HCT116 (cell line): ENCODE results near the gene ZBTB2. TPM values are rescaled to one million over a fixed set of nuclear protein-coding genes. Genes with fewer than 3 reads are reported as not detected.

Source experiments
- ATAC-seq: fragments of 200-7000 bp; cut with Tn5 transposase; 2 replicates; pipeline ENCODE4 v1.9.1; 2020; ENCODE audit warnings: mild to moderate bottlenecking, moderate library complexity
- BruUV-seq: library from RNA; stranded (reverse); fragments of 400-500 nt; replicated peaks from 2 replicates; lab custom pipeline; 2021; lab: Mats Ljungman, UMichigan
- CTCF ChIA-PET: fragments of 300-600 bp; sonication (Branson Sonifier 250); formaldehyde crosslinking; loops from one replicate; lab custom pipeline; 2021; ENCODE audit warnings: antibody characterized with exemption; lab: Charles Lee
- POLR2A ChIA-PET: fragments of 300-600, 350-600 bp; sonication (Branson Sonifier 250); formaldehyde crosslinking; loops from one replicate; lab custom pipeline; 2021; ENCODE audit warnings: antibody characterized with exemption; lab: Charles Lee
- RAD21 ChIA-PET, 2 experiments: fragments of 300-600 bp; sonication (Branson Sonifier 250); formaldehyde crosslinking; loops; one replicate each; lab custom pipeline; 2023; ENCODE audit warnings: low total read pairs in 2 of 2; ENCODE audit not compliant: uncharacterized antibody in 2 of 2, unreplicated experiment in 2 of 2, low non-redundant PET in 1 of 2; lab: Charles Lee
- DNase-seq: peaks from one replicate; pipeline ENCODE4 v3.0.0-alpha.2; 2010; ENCODE audit warnings: low read depth, low spot score
- H2AFZ ChIP-seq: fragments of 200-600 bp; shearing (Covaris generic), sonication (generic); 2 replicates; pipeline ENCODE4 v1.6.1; 2017; ENCODE audit warnings: low read depth, mixed run types, mixed read lengths, antibody characterized with exemption, low read length; ENCODE audit not compliant: poor library complexity, severe bottlenecking
- H3K27ac ChIP-seq: 2 replicates; pipeline ENCODE4 v1.5.1; 2012; ENCODE audit warnings: low read depth, low read length
- H3K27me3 ChIP-seq: fragments of 200-600 bp; sonication (generic); 2 replicates; pipeline ENCODE4 v1.6.1; 2016; ENCODE audit warnings: mixed run types, low read length, mixed read lengths; ENCODE audit not compliant: insufficient read depth
- H3K36me3 ChIP-seq, 2 experiments: fragments of 200-500 bp in 1 of 2; fragments of 200-600 bp in 1 of 2; sonication (Bioruptor generic) in 1 of 2; sonication (generic) in 1 of 2; 2 replicates each; pipeline versions ENCODE4 v1.5.1 to v1.6.1; 2014 to 2016; ENCODE audit warnings: low read length in 2 of 2, inconsistent platforms in 1 of 2, mixed read lengths in 1 of 2, mixed run types in 1 of 2; ENCODE audit not compliant: insufficient read depth in 2 of 2, control insufficient read depth in 1 of 2
- H3K4me1 ChIP-seq, 2 experiments: fragments of 200-600 bp in 1 of 2; sonication (generic) in 1 of 2; 2 replicates each; pipeline versions ENCODE4 v1.5.1 to v1.6.1; 2012 to 2017; ENCODE audit warnings: low read length in 2 of 2, inconsistent platforms in 1 of 2, mild to moderate bottlenecking in 1 of 2, mixed read lengths in 1 of 2, mixed run types in 1 of 2, moderate library complexity in 1 of 2; ENCODE audit not compliant: insufficient read depth in 2 of 2, control insufficient read depth in 1 of 2
- H3K4me2 ChIP-seq: fragments of 200-600 bp; sonication (generic); 2 replicates; pipeline ENCODE4 v1.6.1; 2017; ENCODE audit warnings: mixed run types, low read length, mixed read lengths
- H3K4me3 ChIP-seq, 2 experiments: fragments of 200-600 bp in 1 of 2; sonication (generic) in 1 of 2; replicated peaks in 1 of 2; 2 replicates each; pipeline ENCODE4 v1.5.1; 2011 to 2016; ENCODE audit warnings: low read length in 2 of 2, control low read depth in 1 of 2, low read depth in 1 of 2, mild to moderate bottlenecking in 1 of 2, mixed read lengths in 1 of 2, mixed run types in 1 of 2
- H3K79me2 ChIP-seq: fragments of 200-600 bp; sonication (generic); 2 replicates; pipeline ENCODE4 v1.6.1; 2017; ENCODE audit warnings: mild to moderate bottlenecking, mixed run types, low read length, moderate library complexity, mixed read lengths; ENCODE audit not compliant: insufficient read depth
- H3K9ac ChIP-seq: fragments of 200-600 bp; sonication (generic); 2 replicates; pipeline ENCODE4 v1.6.1; 2016; ENCODE audit warnings: low read length, mixed read lengths
- H3K9me2 ChIP-seq: fragments of 200-600 bp; sonication (generic), shearing (Covaris generic); 2 replicates; pipeline ENCODE4 v1.6.1; 2017; ENCODE audit warnings: mixed run types, mild to moderate bottlenecking, moderate library complexity; ENCODE audit not compliant: insufficient read depth
- H3K9me3 ChIP-seq, 2 experiments: fragments of 200-500 bp in 1 of 2; fragments of 200-600 bp in 1 of 2; sonication (Bioruptor generic) in 1 of 2; sonication (generic) in 1 of 2; 2 replicates each; pipeline ENCODE4 v1.6.1; 2014 to 2017; ENCODE audit warnings: low read length in 2 of 2, mixed read lengths in 2 of 2, inconsistent platforms in 1 of 2, low read depth in 1 of 2, mild to moderate bottlenecking in 1 of 2, mixed run types in 1 of 2, moderate library complexity in 1 of 2; ENCODE audit not compliant: control insufficient read depth in 1 of 2, insufficient read depth in 1 of 2
- H4K20me1 ChIP-seq: fragments of 200-600 bp; sonication (generic), shearing (Covaris generic); 2 replicates; pipeline ENCODE4 v1.6.1; 2017; ENCODE audit warnings: mixed run types, mild to moderate bottlenecking, moderate library complexity; ENCODE audit not compliant: insufficient read depth
- ATF3 ChIP-seq: IDR thresholded peaks from 2 replicates; pipeline ENCODE4 v1.6.1; 2012
- CBX3 ChIP-seq: IDR thresholded peaks from 2 replicates; pipeline ENCODE4 v1.6.1; 2012; ENCODE audit warnings: low read depth
- CEBPB ChIP-seq: IDR thresholded peaks from 2 replicates; pipeline ENCODE4 v1.6.1; 2012; ENCODE audit warnings: low read depth
- CTCF ChIP-seq, 3 experiments: fragments of 200-600 bp in 1 of 3; sonication (generic) in 1 of 3; IDR thresholded peaks in 2 of 3; conservative IDR thresholded peaks in 1 of 3; 2 replicates each; pipeline ENCODE4 v1.5.1; 2012 to 2017; ENCODE audit warnings: low read depth in 2 of 3, low read length in 2 of 3, antibody characterized with exemption in 1 of 3, borderline replicate concordance in 1 of 3, control low read depth in 1 of 3, mild to moderate bottlenecking in 1 of 3, mixed read lengths in 1 of 3, mixed run types in 1 of 3, moderate library complexity in 1 of 3; ENCODE audit not compliant: insufficient read depth in 1 of 3
- EGR1 ChIP-seq: IDR thresholded peaks from 2 replicates; pipeline ENCODE4 v1.6.1; 2012; ENCODE audit warnings: low read depth
- ELF1 ChIP-seq: IDR thresholded peaks from 2 replicates; pipeline ENCODE4 v1.6.1; 2012; ENCODE audit warnings: low read depth, borderline replicate concordance
- EZH2phosphoT487 ChIP-seq: fragments of 200-600 bp; IDR thresholded peaks from 2 replicates; pipeline ENCODE4 v1.6.1; 2018; ENCODE audit warnings: antibody characterized with exemption, borderline replicate concordance
- FOSL1 ChIP-seq: IDR thresholded peaks from 2 replicates; pipeline ENCODE4 v1.6.1; 2012; ENCODE audit warnings: low read depth
- JUND ChIP-seq: IDR thresholded peaks from 2 replicates; pipeline ENCODE4 v1.6.1; 2012
- MAX ChIP-seq: IDR thresholded peaks from 2 replicates; pipeline ENCODE4 v1.6.1; 2012
- POLR2AphosphoS5 ChIP-seq: IDR thresholded peaks from 2 replicates; pipeline ENCODE4 v1.6.1; 2011; ENCODE audit warnings: mild to moderate bottlenecking, low read depth, low read length, moderate library complexity
- RAD21 ChIP-seq: IDR thresholded peaks from 2 replicates; pipeline ENCODE4 v1.6.1; 2012; ENCODE audit warnings: low read depth, mild to moderate bottlenecking
- REST ChIP-seq: IDR thresholded peaks from 2 replicates; pipeline ENCODE4 v1.6.1; 2012; ENCODE audit warnings: low read depth
- SIN3A ChIP-seq: IDR thresholded peaks from 2 replicates; pipeline ENCODE4 v1.6.1; 2012; ENCODE audit warnings: low read depth
- SP1 ChIP-seq: IDR thresholded peaks from 2 replicates; pipeline ENCODE4 v1.6.1; 2012; ENCODE audit warnings: low read depth
- SRF ChIP-seq: IDR thresholded peaks from 2 replicates; pipeline ENCODE4 v1.6.1; 2012; ENCODE audit warnings: low read depth
- YY1 ChIP-seq: IDR thresholded peaks from 2 replicates; pipeline ENCODE4 v1.6.1; 2011; ENCODE audit warnings: low read length, low read depth, moderate library complexity, mild to moderate bottlenecking; ENCODE audit not compliant: insufficient replicate concordance; ENCODE audit errors: extremely low read depth
- ZBTB33 ChIP-seq: IDR thresholded peaks from 2 replicates; pipeline ENCODE4 v1.6.1; 2011; ENCODE audit warnings: mild to moderate bottlenecking, low read length, moderate library complexity; ENCODE audit not compliant: insufficient replicate concordance; ENCODE audit errors: extremely low read depth
- intact Hi-C: fragments of 100-400 bp; cut with micrococcal nuclease; formaldehyde crosslinking; loops from 2 replicates; pipeline ENCODE4 v1.10.0; 2022
- total RNA-seq: library from RNA; stranded (reverse); gene quantifications from one replicate; pipeline ENCODE4 v1.2.1, GENCODE V29; 2021; ENCODE audit not compliant: unreplicated experiment

ZBTB2 gene
- total RNA-seq, 1 experiment from 2014 or later = 12.5 TPM

- DNase-seq (no peak), ATAC-seq (no peak)
- no TSS peak for BruUV-seq
- Histone ChIP-seq H4K20me1 (no peaks in the 10 kb centered on the region), H3K9me2 (no peaks in the 10 kb centered on the region), H3K27me3 (no peaks in the 10 kb centered on the region), H3K36me3 (peaks cover 5 to 24% of the 10 kb centered on the region in 2 experiments; a peak in 1 of 4 replicates), H3K4me2 (no peak overlapping the region), H3K9me3 (no peaks in the 10 kb centered on the region), H3K27ac (no peak overlapping the region), H3K79me2 (no peaks in the 10 kb centered on the region; the same call in 1 of the 2 replicates), H3K9ac (no peak overlapping the region), H3K4me3 (no peak overlapping the region), H2AFZ (no peak overlapping the region), H3K4me1 (no peaks in the 10 kb centered on the region)
- intact Hi-C loops = no loop called here
- TF ChIP-seq ATF3 = no peak
- no peak for TF ChIP-seq CEBPB
- no peak for TF ChIP-seq POLR2AphosphoS5
- TF ChIP-seq YY1 = no peak
- TF ChIP-seq RAD21 = no peak
- TF ChIP-seq REST = no peak
- no peak for TF ChIP-seq FOSL1
- no peak for TF ChIP-seq EGR1
- no peak for TF ChIP-seq ZBTB33
- no peak for TF ChIP-seq SRF
- TF ChIP-seq SIN3A = no peak
- no peak for TF ChIP-seq MAX
- TF ChIP-seq EZH2phosphoT487 = no peak
- TF ChIP-seq ELF1 = no peak
- TF ChIP-seq SP1 = no peak
- no peak for TF ChIP-seq CBX3
- TF ChIP-seq JUND = no peak
- TF ChIP-seq CTCF (IDR thresholded peaks at IDR 0.05 in 2 of 3, conservative IDR thresholded peaks at IDR 0.05 in 1 of 3; ENCODE audit: borderline replicate concordance in 1 of 3, insufficient read depth in 1 of 3, low read depth in 2 of 3, low read length in 2 of 3) = no peak
- ChIA-PET POLR2A (no interaction called here), CTCF (no interaction called here), RAD21 (no interaction called here)
Measured at GRCh38 chr6:151365233-151365632, 26.1 kb downstream of the ZBTB2 start.
